B cell (primary cell): ENCODE measurements around the gene STMN3. TPM values are rescaled to one million over a fixed set of nuclear protein-coding genes. Genes with fewer than 3 reads are reported as not detected.

Source experiments
- ATAC-seq: fragments of 200-7000 bp; cut with Tn5 transposase; one replicate; pipeline ENCODE4 v1.10.0; 2021; ENCODE audit warnings: low read depth, mild to moderate bottlenecking, moderate number of reproducible peaks, moderate library complexity
- CTCF ChIA-PET: fragments of 350-600 bp; sonication (Branson Sonifier 250); formaldehyde crosslinking; loops from one replicate; lab custom pipeline; 2021; ENCODE audit warnings: antibody characterized with exemption, inconsistent platforms; lab: Charles Lee
- POLR2A ChIA-PET: fragments of 350-600 bp; sonication (Branson Sonifier 250); formaldehyde crosslinking; loops from one replicate; lab custom pipeline; 2021; ENCODE audit warnings: antibody characterized with exemption; lab: Charles Lee
- DNase-seq: peaks from one replicate; pipeline ENCODE4 v3.0.0; 2013
- H2AFZ ChIP-seq: 2 replicates; pipeline ENCODE4 v1.6.1; 2012; ENCODE audit warnings: mild to moderate bottlenecking, low read depth, low read length; ENCODE audit not compliant: insufficient read depth, poor library complexity, severe bottlenecking
- H3K27ac ChIP-seq, 2 donors: 1 replicate in 1 of 2; 2 replicates in 1 of 2; pipeline ENCODE4 v1.5.1; 2012 to 2013; ENCODE audit warnings: low read length in 2 of 2, mild to moderate bottlenecking in 2 of 2, moderate library complexity in 1 of 2
- H3K27me3 ChIP-seq, 4 experiments: fragments of 200-600 bp in 1 of 4; sonication (generic) in 1 of 4; replicated peaks in 1 of 4; 1 replicate in 2 of 4; 2 replicates in 2 of 4; pipeline versions ENCODE4 v1.6.1 to v1.7.0; 2013 to 2016; ENCODE audit warnings: low read length in 3 of 4, mild to moderate bottlenecking in 2 of 4, mixed read lengths in 1 of 4, moderate library complexity in 1 of 4; ENCODE audit not compliant: insufficient read depth in 4 of 4, control insufficient read depth in 3 of 4; ENCODE audit errors: control extremely low read depth in 1 of 4
- H3K36me3 ChIP-seq, 2 experiments: replicated peaks in 1 of 2; 1 replicate in 1 of 2; 2 replicates in 1 of 2; pipeline versions ENCODE4 v1.6.1 to v1.7.1; 2013; ENCODE audit warnings: low read length in 1 of 2; ENCODE audit not compliant: insufficient read depth in 2 of 2, control insufficient read depth in 1 of 2; ENCODE audit errors: control extremely low read depth in 1 of 2, extremely low read depth in 1 of 2
- H3K4me1 ChIP-seq, 2 donors: fragments of 200-600 bp in 1 of 2; sonication (generic) in 1 of 2; 1 replicate in 1 of 2; 2 replicates in 1 of 2; pipeline versions ENCODE4 v1.5.1 to v1.6.1; 2013 to 2017; ENCODE audit warnings: low read length in 2 of 2; ENCODE audit not compliant: control insufficient read depth in 2 of 2, insufficient read depth in 2 of 2
- H3K4me2 ChIP-seq: replicated peaks from 2 replicates; pipeline ENCODE3; 2012; ENCODE audit warnings: mild to moderate bottlenecking, low read depth, low read length; ENCODE audit not compliant: poor library complexity, severe bottlenecking
- H3K4me3 ChIP-seq, 5 experiments: fragments of 200-600 bp in 1 of 5; sonication (generic) in 1 of 5; 1 replicate in 3 of 5; 2 replicates in 2 of 5; pipeline versions ENCODE4 v1.5.1 to v1.7.0; 2011 to 2016; ENCODE audit warnings: low read length in 4 of 5, mild to moderate bottlenecking in 4 of 5, low read depth in 2 of 5, control low read depth in 1 of 5, moderate library complexity in 1 of 5; ENCODE audit not compliant: insufficient read depth in 1 of 5; ENCODE audit errors: control extremely low read depth in 1 of 5, extremely low read depth in 1 of 5
- H3K79me2 ChIP-seq: fragments of 200-600 bp; sonication (generic); one replicate; pipeline ENCODE4 v1.6.0; 2016; ENCODE audit warnings: low read length; ENCODE audit not compliant: control insufficient read depth, insufficient read depth
- H3K9ac ChIP-seq: fragments of 200-600 bp; sonication (generic); 2 replicates; pipeline ENCODE4 v1.6.1; 2017; ENCODE audit warnings: mild to moderate bottlenecking, low read length, moderate library complexity
- H3K9me3 ChIP-seq, 3 donors: one replicate each; pipeline versions ENCODE4 v1.6.1 to v1.7.1; 2013; ENCODE audit warnings: low read length in 2 of 3; ENCODE audit not compliant: control insufficient read depth in 2 of 3, insufficient read depth in 1 of 3; ENCODE audit errors: control extremely low read depth in 1 of 3
- H4K20me1 ChIP-seq: 2 replicates; pipeline ENCODE4 v1.6.0; 2012; ENCODE audit warnings: mild to moderate bottlenecking, low read length; ENCODE audit not compliant: insufficient read depth, control insufficient read depth, poor library complexity, severe bottlenecking
- H3K27ac Mint-ChIP-seq: one replicate; pipeline ENCODE4 v1.8.0; 2021; ENCODE audit warnings: mixed read lengths
- H3K27me3 Mint-ChIP-seq: one replicate; pipeline ENCODE4 v1.8.0; 2021; ENCODE audit warnings: mixed read lengths
- H3K4me1 Mint-ChIP-seq: one replicate; pipeline ENCODE4 v1.8.0; 2021; ENCODE audit warnings: mixed read lengths
- H3K4me3 Mint-ChIP-seq: one replicate; pipeline ENCODE4 v1.8.0; 2021; ENCODE audit warnings: mixed read lengths
- H3K9me3 Mint-ChIP-seq: one replicate; pipeline ENCODE4 v1.8.0; 2022; ENCODE audit warnings: mixed read lengths; ENCODE audit not compliant: insufficient read depth
- EZH2 ChIP-seq: IDR thresholded peaks from 2 replicates; pipeline ENCODE4 v1.6.1; 2012; ENCODE audit warnings: borderline replicate concordance, low read depth, mild to moderate bottlenecking, moderate library complexity, low read length; ENCODE audit not compliant: insufficient read depth, poor library complexity, severe bottlenecking
- WGBS: methylation state at CpG from one replicate; pipeline ENCODE4 v1.1.5; 2013; ENCODE audit warnings: missing lambda C conversion rate; ENCODE audit not compliant: insufficient coverage; 5-methylcytosine and 5-hydroxymethylcytosine counted together
- intact Hi-C: fragments of 100-400 bp; cut with micrococcal nuclease; formaldehyde crosslinking; loops from one replicate; pipeline ENCODE4 v1.10.0; 2022
- polyA plus RNA-seq: library from polyadenylated mRNA; depleted of rRNA; stranded (reverse); fragments of >200 nt; gene quantifications from 2 replicates; pipeline ENCODE4 v1.2.3, GENCODE V29; 2012
- total RNA-seq, 2 donors: library from RNA; stranded (reverse); fragments of 120-200 nt in 1 of 2; gene quantifications; 1 replicate in 1 of 2; 2 replicates in 1 of 2; pipeline versions ENCODE4 v1.2.3 to v1.2.4, GENCODE V29; 2013 to 2022
- TF ChIP-seq, protein P1 (sequence below): fragments of 200-600 bp; IDR thresholded peaks from one replicate; pipeline ENCODE4 v1.8.0; 2022; ENCODE audit warnings: antibody characterized with exemption, mild to moderate bottlenecking

The STMN3 gene
- total and polyA plus RNA-seq, 2 donors (not counting 1 experiment from before 2014, with no cell fraction given), result 35.0 to 59.4 TPM

- intact Hi-C loops, result no loop called here
Measured at GRCh38 chr20:63592661-63593060, 60.6 kb downstream of the STMN3 start.

GRCh38 chr20:63591786-63592355 is 61.4 kb downstream of the STMN3 start:
- Mint-ChIP-seq H3K27ac (no peak overlapping the region), H3K4me3 (no peak overlapping the region), H3K9me3 (no peaks in the 10 kb centered on the region), H3K27me3 (no peaks in the 10 kb centered on the region), H3K4me1 (peaks cover 2% of the 10 kb centered on the region)
- CTCF ChIA-PET, result interaction anchor here (1.0 kb wide), 1 partner anchor 10 kb away, joined by 3 read pairs; no protein-coding TSS in a partner anchor
- Histone ChIP-seq H3K9ac (no peak overlapping the region), H3K27ac (no peak overlapping the region), H3K4me2 (no peak overlapping the region), H3K27me3 (no peaks in the 10 kb centered on the region), H3K79me2 (peaks cover 6% of the 10 kb centered on the region), H3K9me3 (no peaks in the 10 kb centered on the region), H3K4me3 (no peak overlapping the region), H3K36me3 (peaks cover 0 to 56% of the 10 kb centered on the region in 2 experiments), H4K20me1 (no peaks in the 10 kb centered on the region), H2AFZ (no peak overlapping the region), H3K4me1 (peaks cover 3 to 8% of the 10 kb centered on the region in 2 donors)
- no peak for DNase-seq
- WGBS, result 96% methylated on average over 28 of the region's 28 CpGs
- intact Hi-C loops, result no loop called here
- ATAC-seq, result no peak
- POLR2A ChIA-PET, result no interaction called here
- no peak for TF ChIP-seq EZH2
- TF ChIP-seq, protein P1, sequence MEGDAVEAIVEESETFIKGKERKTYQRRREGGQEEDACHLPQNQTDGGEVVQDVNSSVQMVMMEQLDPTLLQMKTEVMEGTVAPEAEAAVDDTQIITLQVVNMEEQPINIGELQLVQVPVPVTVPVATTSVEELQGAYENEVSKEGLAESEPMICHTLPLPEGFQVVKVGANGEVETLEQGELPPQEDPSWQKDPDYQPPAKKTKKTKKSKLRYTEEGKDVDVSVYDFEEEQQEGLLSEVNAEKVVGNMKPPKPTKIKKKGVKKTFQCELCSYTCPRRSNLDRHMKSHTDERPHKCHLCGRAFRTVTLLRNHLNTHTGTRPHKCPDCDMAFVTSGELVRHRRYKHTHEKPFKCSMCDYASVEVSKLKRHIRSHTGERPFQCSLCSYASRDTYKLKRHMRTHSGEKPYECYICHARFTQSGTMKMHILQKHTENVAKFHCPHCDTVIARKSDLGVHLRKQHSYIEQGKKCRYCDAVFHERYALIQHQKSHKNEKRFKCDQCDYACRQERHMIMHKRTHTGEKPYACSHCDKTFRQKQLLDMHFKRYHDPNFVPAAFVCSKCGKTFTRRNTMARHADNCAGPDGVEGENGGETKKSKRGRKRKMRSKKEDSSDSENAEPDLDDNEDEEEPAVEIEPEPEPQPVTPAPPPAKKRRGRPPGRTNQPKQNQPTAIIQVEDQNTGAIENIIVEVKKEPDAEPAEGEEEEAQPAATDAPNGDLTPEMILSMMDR, result no peak

More at GRCh38 chr20:63592661-63593060, 60.6 kb downstream of the STMN3 start:
- ATAC-seq (no peak), DNase-seq (no peak)
- TF ChIP-seq, protein P1, result no peak
- TF ChIP-seq EZH2, result no peak
- no peak overlapping the region for H3K4me3 Mint-ChIP-seq
- Histone ChIP-seq H2AFZ (no peak overlapping the region), H3K36me3 (peaks cover 0 to 57% of the 10 kb centered on the region in 2 experiments), H3K4me3 (no peak overlapping the region), H3K27me3 (no peaks in the 10 kb centered on the region), H3K27ac (no peak overlapping the region), H3K4me2 (no peak overlapping the region), H3K9me3 (no peaks in the 10 kb centered on the region), H3K9ac (no peak overlapping the region), H3K4me1 (peaks cover 2 to 6% of the 10 kb centered on the region in 2 donors), H4K20me1 (no peaks in the 10 kb centered on the region), H3K79me2 (peaks cover 6% of the 10 kb centered on the region)
- H3K4me1 Mint-ChIP-seq, result peaks cover 2% of the 10 kb centered on the region
- WGBS, result 98% methylated on average over 13 of the region's 13 CpGs
- H3K27me3 Mint-ChIP-seq, result no peaks in the 10 kb centered on the region
- no peaks in the 10 kb centered on the region for H3K9me3 Mint-ChIP-seq
- ChIA-PET CTCF (no interaction called here), POLR2A (no interaction called here)
- H3K27ac Mint-ChIP-seq, result no peak overlapping the region
